GM21717 (cell line): ENCODE data around the gene MAPK11.

Experiments
- ATAC-seq: cut with Tn5 transposase; IDR thresholded peaks from one replicate; pipeline ENCODE4 v1.9.1; 2021; ENCODE audit warnings: mild to moderate bottlenecking, moderate library complexity; ENCODE audit not compliant: unreplicated experiment

The MAPK11 gene

GRCh38 chr22:50227579-50228215 is 42.5 kb downstream of the MAPK11 start:
- ATAC-seq, result no peak

GRCh38 chr22:50226875-50227165 is 43.4 kb downstream of the MAPK11 start:
- ATAC-seq, result no peak

- no peak for ATAC-seq
These were observed 43.9 kb downstream of the MAPK11 start for GRCh38 chr22:50226063-50226874.

GRCh38 chr22:50225200-50225969 is 44.8 kb downstream of the MAPK11 start:
- no peak for ATAC-seq

- no peak for ATAC-seq
These were observed 46.1 kb downstream of the MAPK11 start for GRCh38 chr22:50224071-50224470.

GRCh38 chr22:50222508-50222907 is 47.7 kb downstream of the MAPK11 start:
- no peak for ATAC-seq

GRCh38 chr22:50221410-50222300 is 48.5 kb downstream of the MAPK11 start:
- no peak for ATAC-seq

- no peak for ATAC-seq
These were observed 49.4 kb downstream of the MAPK11 start for GRCh38 chr22:50220603-50221409.

- no peak for ATAC-seq
These were observed 50.2 kb downstream of the MAPK11 start for GRCh38 chr22:50219800-50220602.

- ATAC-seq, result no peak
These were observed 51.0 kb downstream of the MAPK11 start for GRCh38 chr22:50218996-50219727.

- no peak for ATAC-seq
These were observed 51.8 kb downstream of the MAPK11 start for GRCh38 chr22:50218153-50218995.

GRCh38 chr22:50217543-50218152 is 52.5 kb downstream of the MAPK11 start:
- no peak for ATAC-seq

GRCh38 chr22:50216684-50217520 is 53.3 kb downstream of the MAPK11 start:
- ATAC-seq, result no peak

GRCh38 chr22:50216055-50216683 is 54.0 kb downstream of the MAPK11 start:
- no peak for ATAC-seq

GRCh38 chr22:50215297-50216054 is 54.7 kb downstream of the MAPK11 start:
- no peak for ATAC-seq
